Ectodermal cell (in vitro differentiated cells): ENCODE results near the gene RIPOR1.

ENCODE experiments used
- H3K27ac ChIP-seq: 2 replicates; pipeline ENCODE4 v1.7.0; 2013; ENCODE audit warnings: mild to moderate bottlenecking, low read depth, low read length; ENCODE audit not compliant: insufficient read depth, poor library complexity, severe bottlenecking
- H3K27me3 ChIP-seq: 2 replicates; pipeline ENCODE4 v1.7.0; 2013; ENCODE audit warnings: mild to moderate bottlenecking, low read length; ENCODE audit not compliant: insufficient read depth, control insufficient read depth, poor library complexity, severe bottlenecking
- H3K36me3 ChIP-seq: one replicate; pipeline ENCODE4 v1.7.0; 2013; ENCODE audit warnings: low read length; ENCODE audit not compliant: control insufficient read depth, insufficient read depth
- H3K4me1 ChIP-seq: one replicate; pipeline ENCODE4 v1.7.0; 2013; ENCODE audit warnings: low read length; ENCODE audit not compliant: control insufficient read depth, insufficient read depth
- H3K4me3 ChIP-seq: 2 replicates; pipeline ENCODE4 v1.7.0; 2013; ENCODE audit warnings: low read depth, low read length, control low read depth; ENCODE audit not compliant: insufficient read depth
- H3K9me3 ChIP-seq: 2 replicates; pipeline ENCODE4 v1.7.0; 2013; ENCODE audit warnings: mild to moderate bottlenecking, low read length, moderate library complexity; ENCODE audit not compliant: control insufficient read depth
- WGBS, 2 experiments: methylation state at CpG; one replicate each; pipeline ENCODE4 v1.1.7; 2013; ENCODE audit warnings: missing lambda C conversion rate in 2 of 2; 5-methylcytosine and 5-hydroxymethylcytosine counted together

Gene RIPOR1

DNA sequence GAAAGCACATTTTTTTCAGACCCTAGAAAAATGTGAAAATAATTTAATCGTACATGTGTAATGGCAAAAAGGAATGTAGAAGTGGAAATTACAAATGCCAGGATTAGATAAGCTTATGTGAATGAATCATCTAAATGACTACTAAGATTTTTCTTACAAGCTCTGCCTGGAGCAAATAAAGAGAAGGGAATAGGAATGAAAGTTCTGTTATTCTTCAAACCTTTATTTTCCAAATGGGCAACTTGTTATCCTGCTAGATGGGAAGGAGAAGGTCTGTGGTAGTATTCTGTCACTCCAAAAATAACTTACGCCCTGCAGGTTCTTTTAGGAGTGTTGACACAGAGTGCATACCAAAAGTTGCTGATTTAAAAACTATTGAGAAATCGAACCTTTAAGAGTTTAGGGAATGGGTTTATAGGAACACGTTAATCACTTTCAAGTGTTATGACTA is 43.4 kb downstream of the RIPOR1 start:
- no peaks in the 10 kb centered on the region for H3K4me1 ChIP-seq
- H3K4me3 ChIP-seq = no peak overlapping the region
- H3K27ac ChIP-seq = no peak overlapping the region
- no peaks in the 10 kb centered on the region for H3K9me3 ChIP-seq
- no peaks in the 10 kb centered on the region for H3K27me3 ChIP-seq
- 94 to 98% methylated on average over 4 of the region's 4 CpGs for WGBS, 2 experiments
- H3K36me3 ChIP-seq = peaks cover 32% of the 10 kb centered on the region

DNA sequence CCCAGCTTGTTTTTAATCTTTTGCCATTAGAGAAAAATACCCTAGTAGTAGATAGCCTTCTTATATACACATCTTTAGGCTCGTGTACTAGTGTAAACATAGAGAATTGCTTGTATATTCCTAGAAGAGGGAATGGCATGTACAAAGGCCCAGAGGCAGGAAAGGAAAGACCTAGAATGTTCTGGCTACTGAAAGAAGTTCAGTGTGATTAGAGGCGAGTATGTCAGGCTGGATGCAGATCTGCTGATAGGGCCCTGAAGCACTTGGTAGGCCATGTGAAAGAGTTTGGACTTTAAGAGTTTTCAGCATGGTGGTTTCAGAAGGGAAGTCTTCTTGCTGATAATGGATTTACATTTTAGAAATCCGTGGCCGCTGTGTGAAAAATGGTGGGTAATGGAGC is 51.1 kb downstream of the RIPOR1 start:
- no peaks in the 10 kb centered on the region for H3K4me1 ChIP-seq
- H3K27me3 ChIP-seq = no peaks in the 10 kb centered on the region
- H3K27ac ChIP-seq = no peak overlapping the region
- no peaks in the 10 kb centered on the region for H3K9me3 ChIP-seq
- no peak overlapping the region for H3K4me3 ChIP-seq
- 92 to 96% methylated on average over 4 of the region's 4 CpGs for WGBS, 2 experiments
- peaks cover 18% of the 10 kb centered on the region for H3K36me3 ChIP-seq

DNA sequence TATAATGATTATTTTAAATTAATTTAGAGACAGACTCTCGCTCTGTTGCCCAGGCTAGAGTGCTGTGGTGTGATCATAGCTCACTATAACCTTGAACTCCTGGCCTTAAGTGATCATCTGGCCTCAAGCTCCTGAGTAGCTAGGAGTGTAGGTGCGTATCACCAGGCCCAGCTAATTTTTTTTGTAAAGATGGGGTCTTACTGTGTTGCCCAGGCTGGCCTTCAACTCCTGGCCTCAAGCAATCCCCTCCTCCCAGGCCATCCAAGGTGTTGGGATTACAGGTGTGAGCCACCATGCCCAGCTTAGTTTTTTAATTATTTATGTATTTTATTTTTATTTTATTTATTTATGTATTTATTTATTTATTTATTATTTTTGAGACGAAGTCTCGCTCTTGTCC is 51.6 kb downstream of the RIPOR1 start:
- H3K4me1 ChIP-seq = no peaks in the 10 kb centered on the region
- peaks cover 12% of the 10 kb centered on the region for H3K36me3 ChIP-seq
- H3K9me3 ChIP-seq = no peaks in the 10 kb centered on the region
- H3K27ac ChIP-seq = no peak overlapping the region
- H3K4me3 ChIP-seq = no peak overlapping the region
- H3K27me3 ChIP-seq = no peaks in the 10 kb centered on the region
- WGBS, 2 experiments = 96 to 98% methylated on average over 4 of the region's 4 CpGs

DNA sequence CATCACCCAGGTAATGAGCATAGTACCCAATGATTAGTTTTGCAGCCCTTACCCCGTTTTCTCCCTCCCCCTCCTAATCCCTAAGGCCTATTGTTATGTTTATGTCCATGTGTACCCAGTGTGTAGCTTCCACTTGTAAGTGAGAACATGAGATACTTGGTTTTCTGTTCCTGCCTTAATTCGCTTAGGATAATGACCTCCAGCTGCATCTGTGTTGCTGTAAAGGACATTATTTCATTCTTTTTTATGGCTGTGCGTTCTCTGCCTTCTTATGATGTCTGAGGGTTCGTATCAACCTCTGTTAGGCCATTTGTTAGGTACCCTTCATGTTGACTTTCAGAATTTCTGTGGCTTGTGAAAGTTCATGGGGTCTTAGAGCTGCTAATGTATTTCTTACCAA is 64.7 kb downstream of the RIPOR1 start:
- Histone ChIP-seq H3K27me3 (no peaks in the 10 kb centered on the region), H3K9me3 (no peaks in the 10 kb centered on the region), H3K4me1 (no peaks in the 10 kb centered on the region), H3K36me3 (no peaks in the 10 kb centered on the region), H3K27ac (no peak overlapping the region), H3K4me3 (no peak overlapping the region)
- 39 to 60% methylated on average over 3 to 4 of the region's 4 CpGs for WGBS, 2 experiments

- Histone ChIP-seq H3K27me3 (no peaks in the 10 kb centered on the region), H3K4me3 (no peak overlapping the region), H3K4me1 (no peaks in the 10 kb centered on the region), H3K9me3 (no peaks in the 10 kb centered on the region), H3K27ac (no peak overlapping the region), H3K36me3 (peaks cover 2% of the 10 kb centered on the region)
Measured at GRCh38 chr16:67593701-67594100, 65.1 kb downstream of the RIPOR1 start.

- peaks cover 4% of the 10 kb centered on the region for H3K36me3 ChIP-seq
- H3K9me3 ChIP-seq = no peaks in the 10 kb centered on the region
- no peak overlapping the region for H3K4me3 ChIP-seq
- H3K27me3 ChIP-seq = no peaks in the 10 kb centered on the region
- 67 to 71% methylated on average over 5 of the region's 5 CpGs for WGBS, 2 experiments
- H3K4me1 ChIP-seq = no peaks in the 10 kb centered on the region
- no peak overlapping the region for H3K27ac ChIP-seq
Measured at GRCh38 chr16:67594256-67594915, 65.8 kb downstream of the RIPOR1 start.

DNA sequence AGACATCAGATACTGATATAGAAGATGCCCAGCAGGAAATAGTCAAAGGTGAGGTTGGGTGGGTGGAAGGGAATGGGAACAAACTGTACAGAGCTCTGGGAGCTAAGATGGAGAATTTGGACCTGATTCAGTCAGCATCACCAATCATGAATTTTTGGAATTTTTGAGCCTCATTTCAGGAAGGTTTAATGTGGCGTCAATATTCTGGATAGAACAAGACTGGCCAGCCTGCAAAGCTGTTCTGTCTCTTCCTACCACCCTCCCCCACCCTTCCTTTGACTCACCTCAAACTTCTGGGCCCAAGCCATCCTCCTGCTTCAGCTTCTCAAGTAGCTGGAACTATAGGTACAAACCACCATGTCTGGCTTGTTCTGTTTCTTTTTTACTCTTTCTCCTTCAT is 66.3 kb downstream of the RIPOR1 start:
- H3K36me3 ChIP-seq = peaks cover 4% of the 10 kb centered on the region
- no peaks in the 10 kb centered on the region for H3K4me1 ChIP-seq
- WGBS, 2 experiments = 89 to 100% methylated on average over 1 of the region's 1 CpG
- no peaks in the 10 kb centered on the region for H3K27me3 ChIP-seq
- no peak overlapping the region for H3K4me3 ChIP-seq
- H3K27ac ChIP-seq = no peak overlapping the region
- no peaks in the 10 kb centered on the region for H3K9me3 ChIP-seq
